Kidney (tissue), 14 donors: ENCODE results near the gene ZNF208. TPM values are rescaled to one million over a fixed set of nuclear protein-coding genes. Genes with fewer than 3 reads are reported as not detected.

ENCODE experiments used
- DNase-seq, 5 donors: peaks; one replicate each; pipeline ENCODE4 v3.0.0-alpha.2; 2013 to 2020
- FAIRE-seq: peaks from 2 replicates; lab custom pipeline; 2012; peaks lifted over from hg19 to GRCh38; lab: Jason Lieb, UNC
- H3K27ac ChIP-seq, 2 donors: one replicate each; pipeline ENCODE4 v1.7.0; 2013; ENCODE audit warnings: low read depth in 2 of 2, low read length in 2 of 2, inconsistent platforms in 1 of 2
- H3K27me3 ChIP-seq: one replicate; pipeline ENCODE4 v1.7.1; 2013; ENCODE audit warnings: low read length, inconsistent platforms; ENCODE audit not compliant: control insufficient read depth, insufficient read depth
- H3K36me3 ChIP-seq, 3 donors: one replicate each; pipeline versions ENCODE4 v1.7.0 to v1.7.1; 2013; ENCODE audit warnings: low read length in 3 of 3, control low read depth in 1 of 3, inconsistent platforms in 1 of 3; ENCODE audit not compliant: insufficient read depth in 3 of 3, control insufficient read depth in 2 of 3
- H3K4me1 ChIP-seq, 3 donors: one replicate each; pipeline versions ENCODE4 v1.7.0 to v1.7.1; 2013; ENCODE audit warnings: low read length in 3 of 3, inconsistent platforms in 1 of 3, low read depth in 1 of 3; ENCODE audit not compliant: control insufficient read depth in 2 of 3, insufficient read depth in 2 of 3
- H3K4me3 ChIP-seq, 3 donors: one replicate each; pipeline versions ENCODE4 v1.7.0 to v1.8.1; 2013; ENCODE audit warnings: low read length in 3 of 3, control low read depth in 1 of 3, inconsistent platforms in 1 of 3
- H3K9ac ChIP-seq, 3 donors: one replicate each; pipeline versions ENCODE4 v1.7.0 to v1.7.1; 2013; ENCODE audit warnings: low read length in 3 of 3, control low read depth in 1 of 3, inconsistent platforms in 1 of 3
- H3K9me3 ChIP-seq, 3 donors: one replicate each; pipeline versions ENCODE4 v1.7.0 to v1.7.1; 2013; ENCODE audit warnings: low read length in 3 of 3, control low read depth in 1 of 3, inconsistent platforms in 1 of 3; ENCODE audit not compliant: control insufficient read depth in 2 of 3, insufficient read depth in 1 of 3
- intact Hi-C: fragments of 100-400 bp; cut with DNase I; formaldehyde crosslinking; loops from one replicate; pipeline ENCODE4 v1.11.1; 2022
- polyA plus RNA-seq: library from polyadenylated mRNA; stranded (reverse); fragments of 350-450 nt; fragmentation: Illumina TruSeq; extraction: RNeasy Lipid Tissue Mini Kit (QIAGEN cat#74804); gene quantifications from one replicate; pipeline ENCODE4 v1.2.3, GENCODE V29; 2014; ENCODE audit warnings: low read depth, low replicate concordance; ENCODE audit not compliant: insufficient read depth
- total RNA-seq: library from RNA; stranded (reverse); fragmentation: NEBNext Ultra II Directional; extraction: Animal tissue kit (Norgen Biotek cat#: 25700); gene quantifications from one replicate; pipeline ENCODE4 v1.2.1, GENCODE V29; 2021
- TF ChIP-seq, protein P1 (sequence below): IDR thresholded peaks from 3 replicates; pipeline ENCODE4 v1.5.1; 2012; ENCODE audit warnings: mild to moderate bottlenecking, moderate library complexity, borderline replicate concordance; ENCODE audit not compliant: insufficient read depth; ENCODE audit errors: extremely low read depth
- donor health status: control.
- donor health status: control.
- donor health status: control.
- donor health status: control.
- donor health status: control.
- donor health status: DM: yes; HTN: yes; CAD: no.
- donor health status: Normal renal cell carcinoma (clear cell type).

The ZNF208 gene
- total and polyA plus RNA-seq, 2 donors from 2014 or later: 2.0 to 7.8 TPM

DNA sequence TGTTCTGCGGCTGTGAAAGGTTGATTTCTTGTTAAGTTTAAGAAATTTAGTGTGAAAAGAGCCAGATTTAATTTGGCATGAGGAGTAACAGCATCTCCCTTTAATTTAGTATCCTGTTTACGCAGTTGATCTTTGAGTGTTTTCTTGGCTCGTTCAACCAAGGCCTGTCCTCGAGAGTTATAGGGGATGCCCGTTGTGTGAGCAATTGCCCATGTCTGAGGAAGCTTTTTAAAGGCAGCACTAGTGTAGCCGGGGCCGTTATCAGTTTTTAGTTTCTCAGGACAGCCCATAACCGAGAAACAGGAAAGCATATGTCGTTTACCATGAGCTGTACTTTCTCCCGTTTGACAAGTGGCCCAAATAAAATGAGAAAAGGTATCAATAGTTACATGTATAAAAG lies 127.2 kb downstream of the ZNF208 start:
- no peaks in the 10 kb centered on the region for H3K9me3 ChIP-seq
- no peak for FAIRE-seq
- no peaks in the 10 kb centered on the region for H3K36me3 ChIP-seq
- no peak overlapping the region for H3K9ac ChIP-seq
- H3K4me1 ChIP-seq: no peaks in the 10 kb centered on the region
- TF ChIP-seq, protein P1, sequence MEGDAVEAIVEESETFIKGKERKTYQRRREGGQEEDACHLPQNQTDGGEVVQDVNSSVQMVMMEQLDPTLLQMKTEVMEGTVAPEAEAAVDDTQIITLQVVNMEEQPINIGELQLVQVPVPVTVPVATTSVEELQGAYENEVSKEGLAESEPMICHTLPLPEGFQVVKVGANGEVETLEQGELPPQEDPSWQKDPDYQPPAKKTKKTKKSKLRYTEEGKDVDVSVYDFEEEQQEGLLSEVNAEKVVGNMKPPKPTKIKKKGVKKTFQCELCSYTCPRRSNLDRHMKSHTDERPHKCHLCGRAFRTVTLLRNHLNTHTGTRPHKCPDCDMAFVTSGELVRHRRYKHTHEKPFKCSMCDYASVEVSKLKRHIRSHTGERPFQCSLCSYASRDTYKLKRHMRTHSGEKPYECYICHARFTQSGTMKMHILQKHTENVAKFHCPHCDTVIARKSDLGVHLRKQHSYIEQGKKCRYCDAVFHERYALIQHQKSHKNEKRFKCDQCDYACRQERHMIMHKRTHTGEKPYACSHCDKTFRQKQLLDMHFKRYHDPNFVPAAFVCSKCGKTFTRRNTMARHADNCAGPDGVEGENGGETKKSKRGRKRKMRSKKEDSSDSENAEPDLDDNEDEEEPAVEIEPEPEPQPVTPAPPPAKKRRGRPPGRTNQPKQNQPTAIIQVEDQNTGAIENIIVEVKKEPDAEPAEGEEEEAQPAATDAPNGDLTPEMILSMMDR: no peak
- DNase-seq: peak in 3 of 5 donors; percentile 15 to 69 (median 67)
- peaks cover 2% of the 10 kb centered on the region for H3K27me3 ChIP-seq
- H3K4me3 ChIP-seq: no peak overlapping the region
- no peak overlapping the region for H3K27ac ChIP-seq
- intact Hi-C loops: no loop called here

Other genes starting within 250 kb of the ZNF208 start
- gene ZNF100, start 243.4 kb downstream of the ZNF208 start, total RNA-seq: 15.7 TPM
- gene ZNF100, start 243.4 kb downstream of the ZNF208 start, polyA plus RNA-seq: 1.1 TPM
- 23.4 TPM for gene ZNF43, start 174.8 kb downstream of the ZNF208 start, total RNA-seq
- gene ZNF43, start 174.8 kb downstream of the ZNF208 start, polyA plus RNA-seq: 4.8 TPM
- gene ZNF257, start 41.5 kb upstream of the ZNF208 start, total RNA-seq: 2.7 TPM
- 0.34 TPM for gene ZNF257, start 41.5 kb upstream of the ZNF208 start, polyA plus RNA-seq
- 3.5 TPM for gene ZNF676, start 186.0 kb upstream of the ZNF208 start, total RNA-seq
- 1.3 TPM for gene ZNF676, start 186.0 kb upstream of the ZNF208 start, polyA plus RNA-seq